KOPT-K1 (cell line): ENCODE data around the gene ARGLU1.
A peak's percentile ranks its signal among the peaks of the same experiment; 100 is the strongest.

Source experiments
- H3K27ac ChIP-seq: fragments of 200-600 bp; sonication (generic); 2 replicates; pipeline ENCODE4 v1.5.1; 2016; ENCODE audit warnings: antibody characterized with exemption, mild to moderate bottlenecking, low read depth, low read length; ENCODE audit not compliant: poor library complexity, severe bottlenecking
- H3K36me3 ChIP-seq: fragments of 200-600 bp; sonication (generic); 2 replicates; pipeline ENCODE4 v1.5.1; 2017; ENCODE audit warnings: antibody characterized with exemption, mild to moderate bottlenecking, low read length, moderate library complexity; ENCODE audit not compliant: insufficient read depth
- H3K9me3 ChIP-seq: fragments of 200-600 bp; sonication (generic); 2 replicates; pipeline ENCODE4 v1.5.1; 2017; ENCODE audit warnings: antibody characterized with exemption, low read length, mild to moderate bottlenecking; ENCODE audit not compliant: insufficient read depth, poor library complexity, severe bottlenecking

ARGLU1 gene

GRCh38 chr13:106595625-106596024 lies 27.7 kb upstream of the ARGLU1 start:
- no peaks in the 10 kb centered on the region for H3K36me3 ChIP-seq
- H3K27ac ChIP-seq: no peak overlapping the region
- H3K9me3 ChIP-seq: peaks cover 3% of the 10 kb centered on the region

- Histone ChIP-seq H3K36me3 (no peaks in the 10 kb centered on the region), H3K27ac (no peak overlapping the region), H3K9me3 (peaks cover 3% of the 10 kb centered on the region)
These were observed 27.0 kb upstream of the ARGLU1 start for GRCh38 chr13:106594980-106595379.

- Histone ChIP-seq H3K9me3 (peaks cover 3% of the 10 kb centered on the region), H3K27ac (no peak overlapping the region), H3K36me3 (no peaks in the 10 kb centered on the region)
These were observed 25.2 kb upstream of the ARGLU1 start for GRCh38 chr13:106593132-106593531.

GRCh38 chr13:106591299-106591698 lies 23.4 kb upstream of the ARGLU1 start:
- Histone ChIP-seq H3K9me3 (peaks cover 14% of the 10 kb centered on the region), H3K36me3 (no peaks in the 10 kb centered on the region), H3K27ac (no peak overlapping the region)

GRCh38 chr13:106589716-106590115 lies 21.8 kb upstream of the ARGLU1 start:
- H3K9me3 ChIP-seq: peaks cover 29% of the 10 kb centered on the region
- no peaks in the 10 kb centered on the region for H3K36me3 ChIP-seq
- no peak overlapping the region for H3K27ac ChIP-seq

GRCh38 chr13:106588367-106588766 lies 20.4 kb upstream of the ARGLU1 start:
- H3K9me3 ChIP-seq: peaks cover 37% of the 10 kb centered on the region
- no peaks in the 10 kb centered on the region for H3K36me3 ChIP-seq
- H3K27ac ChIP-seq: no peak overlapping the region

GRCh38 chr13:106587787-106588186 lies 19.9 kb upstream of the ARGLU1 start:
- peaks cover 34% of the 10 kb centered on the region for H3K9me3 ChIP-seq
- no peak overlapping the region for H3K27ac ChIP-seq
- H3K36me3 ChIP-seq: no peaks in the 10 kb centered on the region

GRCh38 chr13:106586648-106587166 lies 18.8 kb upstream of the ARGLU1 start:
- Histone ChIP-seq H3K9me3 (peaks cover 34% of the 10 kb centered on the region), H3K36me3 (no peaks in the 10 kb centered on the region), H3K27ac (no peak overlapping the region)

GRCh38 chr13:106581225-106581624 lies 13.3 kb upstream of the ARGLU1 start:
- Histone ChIP-seq H3K9me3 (peaks cover 28% of the 10 kb centered on the region), H3K36me3 (no peaks in the 10 kb centered on the region), H3K27ac (no peak overlapping the region)

- no peak overlapping the region for H3K27ac ChIP-seq
- H3K36me3 ChIP-seq: no peaks in the 10 kb centered on the region
These were observed 8.0 kb upstream of the ARGLU1 start for GRCh38 chr13:106575896-106576295.

GRCh38 chr13:106573868-106574267 lies 5.9 kb upstream of the ARGLU1 start:
- no peak overlapping the region for H3K27ac ChIP-seq

More at GRCh38 chr13:106575896-106576295, 8.0 kb upstream of the ARGLU1 start:
- H3K9me3 ChIP-seq: peaks cover 5% of the 10 kb centered on the region

GRCh38 chr13:106573284-106573846 lies 5.4 kb upstream of the ARGLU1 start:
- peaks cover 5% of the 10 kb centered on the region for H3K9me3 ChIP-seq
- no peaks in the 10 kb centered on the region for H3K36me3 ChIP-seq
- H3K27ac ChIP-seq: no peak overlapping the region

More at GRCh38 chr13:106573868-106574267, 5.9 kb upstream of the ARGLU1 start:
- peaks cover 5% of the 10 kb centered on the region for H3K9me3 ChIP-seq
- H3K36me3 ChIP-seq: no peaks in the 10 kb centered on the region

GRCh38 chr13:106570299-106570852 lies 2.4 kb upstream of the ARGLU1 start:
- Histone ChIP-seq H3K27ac (no peak overlapping the region), H3K36me3 (no peaks in the 10 kb centered on the region), H3K9me3 (no peaks in the 10 kb centered on the region)

GRCh38 chr13:106569233-106570095 lies 1.5 kb upstream of the ARGLU1 start:
- no peak overlapping the region for H3K27ac ChIP-seq
- H3K9me3 ChIP-seq: no peaks in the 10 kb centered on the region
- no peaks in the 10 kb centered on the region for H3K36me3 ChIP-seq

GRCh38 chr13:106568299-106569003 lies 514 bp upstream of the ARGLU1 start:
- no peaks in the 10 kb centered on the region for H3K9me3 ChIP-seq
- peak overlapping the region; percentile 99 for H3K27ac ChIP-seq

More at GRCh38 chr13:106568299-106569003, 514 bp upstream of the ARGLU1 start:
- H3K36me3 ChIP-seq: no peaks in the 10 kb centered on the region
